HepG2 (cell line): Measurements from ENCODE around the gene FAM167B. TPM values are rescaled to one million over a fixed set of nuclear protein-coding genes. Genes with fewer than 3 reads are reported as not detected.

Experiments
- HMG20A ChIP-seq: IDR thresholded peaks from 2 replicates; pipeline ENCODE4 v1.6.1; 2016; ENCODE audit warnings: borderline replicate concordance
- KLF13 ChIP-seq: sonication (generic); formaldehyde crosslinking; IDR thresholded peaks from 2 replicates; pipeline ENCODE4 v1.4.0; 2020; ENCODE audit warnings: mild to moderate bottlenecking, missing genetic modification reagents
- NFRKB ChIP-seq: fragments of 450-650 bp; IDR thresholded peaks from 2 replicates; pipeline ENCODE4 v1.6.1; 2017
- NONO ChIP-seq, 2 experiments: fragments of 450-650 bp in 1 of 2; sonication (generic) in 1 of 2; formaldehyde crosslinking in 1 of 2; IDR thresholded peaks in 1 of 2; conservative IDR thresholded peaks in 1 of 2; 2 replicates each; pipeline versions ENCODE4 v1.6.1 to v1.8.0; 2017 to 2022; ENCODE audit warnings: mild to moderate bottlenecking in 1 of 2, missing genetic modification reagents in 1 of 2, moderate library complexity in 1 of 2
- PLRG1 ChIP-seq: fragments of 450-650 bp; conservative IDR thresholded peaks from 2 replicates; pipeline ENCODE4 v1.6.1; 2016
- REXO4 ChIP-seq: sonication (generic); formaldehyde crosslinking; IDR thresholded peaks from 2 replicates; pipeline ENCODE4 v1.8.0; 2022; ENCODE audit warnings: missing genetic modification reagents, mild to moderate bottlenecking, borderline replicate concordance
- THAP11 ChIP-seq: IDR thresholded peaks from 2 replicates; pipeline ENCODE4 v1.6.1; 2016; ENCODE audit warnings: missing biosample characterization, missing genetic modification reagents
- ZBTB20 ChIP-seq: sonication (generic); formaldehyde crosslinking; IDR thresholded peaks from 2 replicates; pipeline ENCODE4 v1.8.1; 2023; ENCODE audit warnings: missing genetic modification reagents, low read depth, mild to moderate bottlenecking, borderline replicate concordance
- ZNF703 ChIP-seq: sonication (generic); formaldehyde crosslinking; IDR thresholded peaks from 2 replicates; pipeline ENCODE4 v1.5.1; 2020; ENCODE audit warnings: missing genetic modification reagents, mild to moderate bottlenecking, moderate library complexity, borderline replicate concordance
- ZNF773 ChIP-seq: sonication (generic); formaldehyde crosslinking; IDR thresholded peaks from 2 replicates; pipeline ENCODE4 v1.4.0; 2020; ENCODE audit warnings: missing genetic modification reagents, borderline replicate concordance
- ZNF775 ChIP-seq: sonication (generic); formaldehyde crosslinking; IDR thresholded peaks from 2 replicates; pipeline ENCODE4 v1.4.0; 2020; ENCODE audit warnings: missing genetic modification reagents, mild to moderate bottlenecking, moderate library complexity, borderline replicate concordance
- ZZZ3 ChIP-seq: sonication (generic); formaldehyde crosslinking; IDR thresholded peaks from 2 replicates; pipeline ENCODE4 v1.4.0; 2020; ENCODE audit warnings: missing genetic modification reagents, mild to moderate bottlenecking, borderline replicate concordance
- polyA plus RNA-seq, 8 experiments: library from polyadenylated mRNA; depleted of rRNA in 3 of 8; stranded (reverse) in 7 of 8; unstranded in 1 of 8; fragments of >200 nt; fragmentation: Illumina TruSeq in 4 of 8; extraction: Trizol in 4 of 8; gene quantifications; 2 replicates each; pipeline versions ENCODE4 v1.2.1 to v1.2.3, GENCODE V29; 2011 to 2016; ENCODE audit warnings: low read depth in 4 of 8, missing spikeins in 1 of 8, mixed read lengths in 1 of 8; ENCODE audit not compliant: insufficient read depth in 1 of 8
- total RNA-seq, 5 experiments: library from RNA; depleted of rRNA; stranded (reverse); fragments of >200 nt; fragmentation: Illumina TruSeq; extraction: Trizol; gene quantifications; 2 replicates each; pipeline ENCODE4 v1.2.3, GENCODE V29; 2016; ENCODE audit warnings: low read depth in 1 of 5
- TF ChIP-seq, protein P1 (sequence below): sonication (generic); formaldehyde crosslinking; IDR thresholded peaks from 2 replicates; pipeline ENCODE4 v1.8.0; 2022; ENCODE audit warnings: mild to moderate bottlenecking, missing genetic modification reagents, moderate library complexity
- TF ChIP-seq, protein P2 (sequence below): sonication (generic); formaldehyde crosslinking; IDR thresholded peaks from 2 replicates; pipeline ENCODE4 v1.4.0; 2020; ENCODE audit warnings: missing genetic modification reagents
- TF ChIP-seq, protein P3 (sequence below): sonication (generic); formaldehyde crosslinking; IDR thresholded peaks from 2 replicates; pipeline ENCODE4 v1.5.1; 2020; ENCODE audit warnings: mild to moderate bottlenecking, moderate library complexity, missing genetic modification reagents
- TF ChIP-seq, protein P4 (sequence below): IDR thresholded peaks from 2 replicates; pipeline ENCODE4 v1.6.1; 2016
- TF ChIP-seq, protein P5 (sequence below): sonication (generic); formaldehyde crosslinking; IDR thresholded peaks from 2 replicates; pipeline ENCODE4 v1.4.0; 2020; ENCODE audit warnings: missing genetic modification reagents

FAM167B gene
- total and polyA plus RNA-seq, 2 of the 13 experiments (the other 11 are each of a cell fraction or from before 2014, with no cell fraction given), result 0.15 to 0.70 TPM

DNA sequence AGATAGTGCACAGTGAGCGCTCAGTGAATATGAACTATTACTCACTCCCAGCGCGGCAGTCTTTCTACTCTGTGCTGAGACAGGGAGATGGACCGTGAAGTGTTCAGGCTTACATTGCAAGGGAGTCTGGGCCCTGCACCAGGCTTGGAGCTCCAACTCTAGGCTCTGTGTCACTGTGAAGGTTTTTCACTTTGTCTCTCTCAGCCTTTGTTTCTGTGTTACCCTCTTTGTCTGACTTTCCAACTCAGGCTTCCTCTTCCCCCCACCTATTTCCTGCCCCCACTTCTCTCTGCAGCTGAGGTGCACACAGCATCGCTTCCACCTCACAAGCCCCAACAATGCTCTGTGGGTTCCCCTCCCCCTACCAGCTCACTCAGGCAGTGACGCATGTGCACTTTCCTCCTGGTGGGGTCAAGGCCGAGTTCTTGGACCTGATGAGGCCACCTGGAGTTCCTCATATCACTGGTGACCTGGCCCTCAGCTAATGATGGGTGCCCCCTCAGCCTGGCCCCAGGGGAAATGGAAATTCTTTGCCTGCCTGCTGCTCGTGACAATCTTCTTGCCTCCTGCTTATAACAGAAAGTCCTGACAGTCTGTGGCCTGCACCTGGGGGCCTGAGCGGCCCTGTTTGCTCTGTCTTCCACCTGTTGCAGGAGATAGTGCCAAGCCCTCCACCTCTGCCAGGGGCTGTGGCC is 3.0 kb downstream of the FAM167B start (continued):
- TF ChIP-seq, protein P1, sequence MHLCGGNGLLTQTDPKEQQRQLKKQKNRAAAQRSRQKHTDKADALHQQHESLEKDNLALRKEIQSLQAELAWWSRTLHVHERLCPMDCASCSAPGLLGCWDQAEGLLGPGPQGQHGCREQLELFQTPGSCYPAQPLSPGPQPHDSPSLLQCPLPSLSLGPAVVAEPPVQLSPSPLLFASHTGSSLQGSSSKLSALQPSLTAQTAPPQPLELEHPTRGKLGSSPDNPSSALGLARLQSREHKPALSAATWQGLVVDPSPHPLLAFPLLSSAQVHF (CRISPR knock-in tag), result no peak
- TF ChIP-seq NONO (IDR thresholded peaks at IDR 0.05) (no peak), NONO (CRISPR knock-in tag; conservative IDR thresholded peaks at IDR 0.05) (peak; percentile 92), ZBTB20 (CRISPR knock-in tag) (peak; percentile 90; the same call in 1 of the 2 replicates), ZNF703 (no peak), REXO4 (CRISPR knock-in tag) (no peak), ZZZ3 (CRISPR knock-in tag) (no peak), HMG20A (peak; percentile 89), NFRKB (no peak), ZNF775 (CRISPR knock-in tag) (0 out of 2 replicates have a peak, but pooled peaks have one; percentile 42), KLF13 (CRISPR knock-in tag) (no peak), THAP11 (CRISPR knock-in tag) (peak; percentile 66), PLRG1 (no peak), ZNF773 (CRISPR knock-in tag) (no peak)
- TF ChIP-seq, protein P2, sequence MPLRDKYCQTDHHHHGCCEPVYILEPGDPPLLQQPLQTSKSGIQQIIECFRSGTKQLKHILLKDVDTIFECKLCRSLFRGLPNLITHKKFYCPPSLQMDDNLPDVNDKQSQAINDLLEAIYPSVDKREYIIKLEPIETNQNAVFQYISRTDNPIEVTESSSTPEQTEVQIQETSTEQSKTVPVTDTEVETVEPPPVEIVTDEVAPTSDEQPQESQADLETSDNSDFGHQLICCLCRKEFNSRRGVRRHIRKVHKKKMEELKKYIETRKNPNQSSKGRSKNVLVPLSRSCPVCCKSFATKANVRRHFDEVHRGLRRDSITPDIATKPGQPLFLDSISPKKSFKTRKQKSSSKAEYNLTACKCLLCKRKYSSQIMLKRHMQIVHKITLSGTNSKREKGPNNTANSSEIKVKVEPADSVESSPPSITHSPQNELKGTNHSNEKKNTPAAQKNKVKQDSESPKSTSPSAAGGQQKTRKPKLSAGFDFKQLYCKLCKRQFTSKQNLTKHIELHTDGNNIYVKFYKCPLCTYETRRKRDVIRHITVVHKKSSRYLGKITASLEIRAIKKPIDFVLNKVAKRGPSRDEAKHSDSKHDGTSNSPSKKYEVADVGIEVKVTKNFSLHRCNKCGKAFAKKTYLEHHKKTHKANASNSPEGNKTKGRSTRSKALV (CRISPR knock-in tag), result no peak
- TF ChIP-seq, protein P3, sequence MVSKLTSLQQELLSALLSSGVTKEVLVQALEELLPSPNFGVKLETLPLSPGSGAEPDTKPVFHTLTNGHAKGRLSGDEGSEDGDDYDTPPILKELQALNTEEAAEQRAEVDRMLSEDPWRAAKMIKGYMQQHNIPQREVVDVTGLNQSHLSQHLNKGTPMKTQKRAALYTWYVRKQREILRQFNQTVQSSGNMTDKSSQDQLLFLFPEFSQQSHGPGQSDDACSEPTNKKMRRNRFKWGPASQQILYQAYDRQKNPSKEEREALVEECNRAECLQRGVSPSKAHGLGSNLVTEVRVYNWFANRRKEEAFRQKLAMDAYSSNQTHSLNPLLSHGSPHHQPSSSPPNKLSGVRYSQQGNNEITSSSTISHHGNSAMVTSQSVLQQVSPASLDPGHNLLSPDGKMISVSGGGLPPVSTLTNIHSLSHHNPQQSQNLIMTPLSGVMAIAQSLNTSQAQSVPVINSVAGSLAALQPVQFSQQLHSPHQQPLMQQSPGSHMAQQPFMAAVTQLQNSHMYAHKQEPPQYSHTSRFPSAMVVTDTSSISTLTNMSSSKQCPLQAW (CRISPR knock-in tag), result peak; percentile 72
- TF ChIP-seq, protein P4, sequence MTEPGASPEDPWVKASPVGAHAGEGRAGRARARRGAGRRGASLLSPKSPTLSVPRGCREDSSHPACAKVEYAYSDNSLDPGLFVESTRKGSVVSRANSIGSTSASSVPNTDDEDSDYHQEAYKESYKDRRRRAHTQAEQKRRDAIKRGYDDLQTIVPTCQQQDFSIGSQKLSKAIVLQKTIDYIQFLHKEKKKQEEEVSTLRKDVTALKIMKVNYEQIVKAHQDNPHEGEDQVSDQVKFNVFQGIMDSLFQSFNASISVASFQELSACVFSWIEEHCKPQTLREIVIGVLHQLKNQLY, result peak; percentile 49; the same call in 1 of the 2 replicates
- TF ChIP-seq, protein P5, sequence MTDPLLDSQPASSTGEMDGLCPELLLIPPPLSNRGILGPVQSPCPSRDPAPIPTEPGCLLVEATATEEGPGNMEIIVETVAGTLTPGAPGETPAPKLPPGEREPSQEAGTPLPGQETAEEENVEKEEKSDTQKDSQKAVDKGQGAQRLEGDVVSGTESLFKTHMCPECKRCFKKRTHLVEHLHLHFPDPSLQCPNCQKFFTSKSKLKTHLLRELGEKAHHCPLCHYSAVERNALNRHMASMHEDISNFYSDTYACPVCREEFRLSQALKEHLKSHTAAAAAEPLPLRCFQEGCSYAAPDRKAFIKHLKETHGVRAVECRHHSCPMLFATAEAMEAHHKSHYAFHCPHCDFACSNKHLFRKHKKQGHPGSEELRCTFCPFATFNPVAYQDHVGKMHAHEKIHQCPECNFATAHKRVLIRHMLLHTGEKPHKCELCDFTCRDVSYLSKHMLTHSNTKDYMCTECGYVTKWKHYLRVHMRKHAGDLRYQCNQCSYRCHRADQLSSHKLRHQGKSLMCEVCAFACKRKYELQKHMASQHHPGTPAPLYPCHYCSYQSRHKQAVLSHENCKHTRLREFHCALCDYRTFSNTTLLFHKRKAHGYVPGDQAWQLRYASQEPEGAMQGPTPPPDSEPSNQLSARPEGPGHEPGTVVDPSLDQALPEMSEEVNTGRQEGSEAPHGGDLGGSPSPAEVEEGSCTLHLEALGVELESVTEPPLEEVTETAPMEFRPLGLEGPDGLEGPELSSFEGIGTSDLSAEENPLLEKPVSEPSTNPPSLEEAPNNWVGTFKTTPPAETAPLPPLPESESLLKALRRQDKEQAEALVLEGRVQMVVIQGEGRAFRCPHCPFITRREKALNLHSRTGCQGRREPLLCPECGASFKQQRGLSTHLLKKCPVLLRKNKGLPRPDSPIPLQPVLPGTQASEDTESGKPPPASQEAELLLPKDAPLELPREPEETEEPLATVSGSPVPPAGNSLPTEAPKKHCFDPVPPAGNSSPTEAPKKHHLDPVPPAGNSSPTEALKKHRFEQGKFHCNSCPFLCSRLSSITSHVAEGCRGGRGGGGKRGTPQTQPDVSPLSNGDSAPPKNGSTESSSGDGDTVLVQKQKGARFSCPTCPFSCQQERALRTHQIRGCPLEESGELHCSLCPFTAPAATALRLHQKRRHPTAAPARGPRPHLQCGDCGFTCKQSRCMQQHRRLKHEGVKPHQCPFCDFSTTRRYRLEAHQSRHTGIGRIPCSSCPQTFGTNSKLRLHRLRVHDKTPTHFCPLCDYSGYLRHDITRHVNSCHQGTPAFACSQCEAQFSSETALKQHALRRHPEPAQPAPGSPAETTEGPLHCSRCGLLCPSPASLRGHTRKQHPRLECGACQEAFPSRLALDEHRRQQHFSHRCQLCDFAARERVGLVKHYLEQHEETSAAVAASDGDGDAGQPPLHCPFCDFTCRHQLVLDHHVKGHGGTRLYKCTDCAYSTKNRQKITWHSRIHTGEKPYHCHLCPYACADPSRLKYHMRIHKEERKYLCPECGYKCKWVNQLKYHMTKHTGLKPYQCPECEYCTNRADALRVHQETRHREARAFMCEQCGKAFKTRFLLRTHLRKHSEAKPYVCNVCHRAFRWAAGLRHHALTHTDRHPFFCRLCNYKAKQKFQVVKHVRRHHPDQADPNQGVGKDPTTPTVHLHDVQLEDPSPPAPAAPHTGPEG (CRISPR knock-in tag), result no peak; the same call in 1 of the 2 replicates
